Non-pigmented ciliary epithelial cell (primary cell): Measurements from ENCODE around the gene PACC1.
A peak's percentile ranks its signal among the peaks of the same experiment; 100 is the strongest.

Source experiments
- DNase-seq: peaks from one replicate; pipeline ENCODE4 v3.0.0-alpha.2; 2010; ENCODE audit warnings: low read depth

Gene PACC1

GRCh38 chr1:212414328-212415106, at the start of gene PACC1:
Gene PACC1, minus strand, starts transcription at chr1:212414886. Its CDS starts 129 bp downstream, at chr1:212414757.
- no peak for DNase-seq

GRCh38 chr1:212463565-212464285, 49.0 kb upstream of the PACC1 start:
- no peak for DNase-seq

- DNase-seq, result no peak
Observed at GRCh38 chr1:212461916-212462660, 47.4 kb upstream of the PACC1 start.

- DNase-seq, result no peak
Observed at GRCh38 chr1:212460376-212460775, 45.7 kb upstream of the PACC1 start.

- DNase-seq, result no peak
Observed at GRCh38 chr1:212459656-212460055, 45.0 kb upstream of the PACC1 start.

GRCh38 chr1:212458817-212459216, 44.1 kb upstream of the PACC1 start:
- no peak for DNase-seq

- no peak for DNase-seq
Observed at GRCh38 chr1:212457740-212458338, 43.2 kb upstream of the PACC1 start.

- DNase-seq, result peak; percentile 51
Observed at GRCh38 chr1:212455803-212456528, 41.3 kb upstream of the PACC1 start.

GRCh38 chr1:212455401-212455800, 40.7 kb upstream of the PACC1 start:
- DNase-seq, result no peak

GRCh38 chr1:212454741-212455140, 40.1 kb upstream of the PACC1 start:
- no peak for DNase-seq

GRCh38 chr1:212453156-212453857, 38.6 kb upstream of the PACC1 start:
- no peak for DNase-seq

- DNase-seq, result no peak
Observed at GRCh38 chr1:212452323-212453155, 37.9 kb upstream of the PACC1 start.

GRCh38 chr1:212451416-212452322, 37.0 kb upstream of the PACC1 start:
- no peak for DNase-seq

- DNase-seq, result no peak
Observed at GRCh38 chr1:212450331-212450881, 35.7 kb upstream of the PACC1 start.

GRCh38 chr1:212447478-212447877, 32.8 kb upstream of the PACC1 start:
- DNase-seq, result no peak

GRCh38 chr1:212446333-212446732, 31.6 kb upstream of the PACC1 start:
- no peak for DNase-seq

- DNase-seq, result no peak
Observed at GRCh38 chr1:212442408-212442807, 27.7 kb upstream of the PACC1 start.

- no peak for DNase-seq
Observed at GRCh38 chr1:212440419-212440818, 25.7 kb upstream of the PACC1 start.

- DNase-seq, result no peak
Observed at GRCh38 chr1:212438831-212439237, 24.1 kb upstream of the PACC1 start.
